Cerebellar cortex (tissue), 1 donor: ENCODE results near the gene EIF1B.

Experiments used
- DNase-seq: peaks from one replicate; pipeline ENCODE4 v3.0.0-alpha.2; 2015; ENCODE audit warnings: low spot score

EIF1B gene

DNA sequence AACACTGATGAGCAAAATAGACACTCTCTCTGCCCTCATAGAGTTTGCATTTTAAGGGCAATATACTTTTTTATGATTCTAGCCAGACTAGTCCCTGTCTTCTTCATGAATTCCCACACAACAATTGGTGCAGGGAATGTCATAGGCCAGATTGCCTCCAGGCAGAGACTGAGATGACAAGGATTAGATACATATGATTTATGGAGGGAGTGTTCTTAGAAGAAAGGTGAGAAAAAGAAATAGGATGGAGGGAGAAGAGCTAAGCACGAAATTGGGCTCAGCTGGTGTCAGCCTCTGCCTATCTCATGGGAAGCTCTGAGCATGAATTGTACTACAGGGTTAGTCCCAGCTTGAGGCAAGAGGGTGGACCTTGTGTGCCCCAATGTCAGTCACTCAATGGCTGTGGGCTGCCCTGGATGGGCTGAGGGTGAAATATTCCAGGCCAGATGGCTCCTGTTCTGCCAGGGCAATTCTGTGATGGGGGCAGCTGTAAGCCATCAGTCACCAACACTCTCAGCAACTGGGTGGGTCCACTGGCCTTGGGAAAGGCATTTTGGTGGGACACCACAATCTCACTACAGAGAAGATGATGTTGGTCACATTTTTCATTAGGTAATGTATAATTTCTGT lies 31.1 kb downstream of the EIF1B start:
- DNase-seq = no peak

DNA sequence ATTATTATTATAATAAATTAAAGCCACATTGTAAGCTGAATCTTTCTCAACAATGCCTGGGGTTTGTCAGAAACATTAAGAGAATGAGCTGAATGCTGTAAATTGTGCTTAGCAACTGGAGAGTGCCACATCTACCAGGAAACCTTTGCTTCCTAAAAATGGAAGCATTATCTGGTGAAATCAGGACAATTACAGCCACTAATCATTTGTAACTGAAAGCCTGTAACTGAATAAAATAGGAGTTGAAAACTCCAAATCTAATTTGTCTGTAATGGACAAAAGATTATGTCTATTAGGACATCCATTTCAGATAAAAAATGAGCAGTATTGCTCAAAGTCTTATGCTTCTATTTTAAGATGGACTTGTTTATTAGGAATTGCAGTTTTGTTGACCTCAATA lies 32.2 kb downstream of the EIF1B start:
- DNase-seq = no peak

DNA sequence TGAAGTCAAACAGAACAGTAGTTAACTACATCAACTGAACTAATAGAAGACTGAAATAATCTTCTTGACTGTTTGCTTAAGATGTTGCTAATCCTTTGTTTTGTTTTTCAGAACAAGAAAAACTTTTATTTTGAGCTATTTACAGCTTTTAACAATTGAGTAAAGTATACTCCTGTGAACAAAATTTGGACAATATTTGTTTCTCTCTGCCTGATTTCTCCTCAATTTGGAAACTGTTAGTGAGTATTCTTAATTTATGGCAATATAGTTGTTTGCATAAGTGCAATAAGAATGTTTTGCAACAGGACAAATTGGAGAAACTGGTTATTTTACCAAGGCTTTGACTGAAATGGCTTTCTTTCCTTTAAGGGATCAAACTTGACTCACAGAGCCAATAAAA lies 41.0 kb downstream of the EIF1B start:
- no peak for DNase-seq

DNA sequence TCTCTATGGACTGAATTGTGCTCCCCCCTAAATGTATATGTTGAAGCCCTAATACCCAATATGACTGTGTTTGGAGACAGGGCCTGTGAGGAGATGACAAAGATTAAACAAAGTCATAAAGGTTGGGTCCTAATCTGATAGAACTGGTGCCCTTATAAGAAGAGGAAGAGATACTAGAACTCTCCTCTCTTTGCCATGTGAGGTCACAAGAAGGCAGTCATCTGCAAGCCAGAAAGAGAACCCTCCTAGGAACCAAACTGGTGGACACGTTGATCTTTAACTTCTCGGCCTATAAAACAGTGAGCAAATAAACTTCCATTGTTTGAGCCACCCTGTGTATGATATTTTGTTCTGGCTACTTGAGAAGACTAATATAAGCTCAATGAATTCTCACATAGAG lies 45.9 kb downstream of the EIF1B start:
- DNase-seq = no peak

DNA sequence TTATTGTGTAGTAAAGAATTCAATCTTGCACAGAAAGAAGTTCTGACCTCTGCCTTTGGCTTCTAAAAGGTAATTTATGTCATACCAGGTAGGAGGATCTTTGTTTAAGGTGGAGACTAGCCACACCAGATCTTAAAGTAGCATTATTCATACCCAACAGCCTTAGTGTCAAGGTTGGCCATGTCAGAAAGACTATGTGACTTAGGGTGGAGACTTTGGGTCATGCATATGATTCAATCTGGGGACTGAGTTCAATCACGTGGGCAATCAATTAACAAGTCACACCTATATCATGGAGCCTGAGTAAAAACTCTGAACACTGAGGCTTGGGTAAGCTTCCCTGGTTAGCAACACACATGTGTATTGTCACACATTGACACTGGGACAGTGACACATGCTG lies 48.9 kb downstream of the EIF1B start:
- no peak for DNase-seq
